Measurements from ENCODE around the gene ZMYM2.
"Not testable (repeated sequence)": the region's sequence is repeated elsewhere in the genome, so short reads cannot be mapped to it uniquely, and the experiment has no call there.

Gene ZMYM2

GRCh38 chr13:19959141-19959830 is 759 bp downstream of the ZMYM2 start:
- TF ChIP-seq PAX5 (IDR thresholded peaks at IDR 0.05; ENCODE audit: insufficient read depth, low read length, severe bottlenecking) (no peak), POU2F2 (IDR thresholded peaks at IDR 0.05; ENCODE audit: low read depth, low read length) (no peak), POLR2AphosphoS5 (IDR thresholded peaks at IDR 0.05; ENCODE audit: low read depth, low read length) (peak; percentile 24; the same call in 1 of the 2 replicates), SPI1 (IDR thresholded peaks at IDR 0.05; ENCODE audit: low read depth, low read length) (no peak), TAF1 (IDR thresholded peaks at IDR 0.05; ENCODE audit: low read depth, low read length) (no peak), POLR2A (IDR thresholded peaks at IDR 0.05; ENCODE audit: low read depth, low read length) (peak; percentile 38; the same call in 1 of the 2 replicates)
- DNase-seq (ENCODE audit: insufficient read length, low spot score) (peak; percentile 35), FAIRE-seq (peak; percentile 89)

GRCh38 chr13:19959831-19960652 is 1.5 kb downstream of the ZMYM2 start:
- DNase-seq (ENCODE audit: insufficient read length, low spot score) (peak; percentile 33), FAIRE-seq (peak; percentile 86)
- TF ChIP-seq POU2F2 (IDR thresholded peaks at IDR 0.05; ENCODE audit: low read depth, low read length) (0 out of 2 replicates have a peak, but pooled peaks have one; percentile 57), SPI1 (IDR thresholded peaks at IDR 0.05; ENCODE audit: low read depth, low read length) (no peak), POLR2AphosphoS5 (IDR thresholded peaks at IDR 0.05; ENCODE audit: low read depth, low read length) (no peak), POLR2A (IDR thresholded peaks at IDR 0.05; ENCODE audit: low read depth, low read length) (no peak), PAX5 (IDR thresholded peaks at IDR 0.05; ENCODE audit: insufficient read depth, low read length, severe bottlenecking) (no peak), TAF1 (IDR thresholded peaks at IDR 0.05; ENCODE audit: low read depth, low read length) (peak; percentile 40; the same call in 1 of the 2 replicates)

GRCh38 chr13:19960653-19960976 is 2.1 kb downstream of the ZMYM2 start:
- FAIRE-seq (peak; percentile 70), DNase-seq (ENCODE audit: insufficient read length, low spot score) (no peak)
- no peak for TF ChIP-seq POU2F2 (IDR thresholded peaks at IDR 0.05; ENCODE audit: low read depth, low read length)

- TF ChIP-seq SPI1 (IDR thresholded peaks at IDR 0.05; ENCODE audit: low read depth, low read length) (no peak), POLR2AphosphoS5 (IDR thresholded peaks at IDR 0.05; ENCODE audit: low read depth, low read length) (no peak), PAX5 (IDR thresholded peaks at IDR 0.05; ENCODE audit: insufficient read depth, low read length, severe bottlenecking) (no peak), POLR2A (IDR thresholded peaks at IDR 0.05; ENCODE audit: low read depth, low read length) (no peak), POU2F2 (IDR thresholded peaks at IDR 0.05; ENCODE audit: low read depth, low read length) (no peak), TAF1 (IDR thresholded peaks at IDR 0.05; ENCODE audit: low read depth, low read length) (no peak)
- FAIRE-seq, result no peak
- DNase-seq (ENCODE audit: insufficient read length, low spot score), result no peak
Observed at GRCh38 chr13:19961489-19961888, 3.0 kb downstream of the ZMYM2 start.

GRCh38 chr13:19961924-19962323 is 3.4 kb downstream of the ZMYM2 start:
- no peak for FAIRE-seq

GRCh38 chr13:19962894-19963293 is 4.4 kb downstream of the ZMYM2 start:
- TF ChIP-seq PAX5 (IDR thresholded peaks at IDR 0.05; ENCODE audit: insufficient read depth, low read length, severe bottlenecking), result no peak
- no peak for TF ChIP-seq POU2F2 (IDR thresholded peaks at IDR 0.05; ENCODE audit: low read depth, low read length)
- TF ChIP-seq SPI1 (IDR thresholded peaks at IDR 0.05; ENCODE audit: low read depth, low read length), result no peak
- no peak for TF ChIP-seq TAF1 (IDR thresholded peaks at IDR 0.05; ENCODE audit: low read depth, low read length)
- TF ChIP-seq POLR2AphosphoS5 (IDR thresholded peaks at IDR 0.05; ENCODE audit: low read depth, low read length), result no peak
- TF ChIP-seq POLR2A (IDR thresholded peaks at IDR 0.05; ENCODE audit: low read depth, low read length), result no peak

More at GRCh38 chr13:19961924-19962323, 3.4 kb downstream of the ZMYM2 start:
- TF ChIP-seq SPI1 (IDR thresholded peaks at IDR 0.05; ENCODE audit: low read depth, low read length) (no peak), POU2F2 (IDR thresholded peaks at IDR 0.05; ENCODE audit: low read depth, low read length) (no peak), POLR2AphosphoS5 (IDR thresholded peaks at IDR 0.05; ENCODE audit: low read depth, low read length) (no peak), TAF1 (IDR thresholded peaks at IDR 0.05; ENCODE audit: low read depth, low read length) (no peak), POLR2A (IDR thresholded peaks at IDR 0.05; ENCODE audit: low read depth, low read length) (no peak), PAX5 (IDR thresholded peaks at IDR 0.05; ENCODE audit: insufficient read depth, low read length, severe bottlenecking) (no peak)
- DNase-seq (ENCODE audit: insufficient read length, low spot score), result no peak

GRCh38 chr13:19967621-19968020 is 9.1 kb downstream of the ZMYM2 start:
- FAIRE-seq (peak; percentile 68), DNase-seq (ENCODE audit: insufficient read length, low spot score) (no peak)
- TF ChIP-seq POLR2A (IDR thresholded peaks at IDR 0.05; ENCODE audit: low read depth, low read length) (no peak), TAF1 (IDR thresholded peaks at IDR 0.05; ENCODE audit: low read depth, low read length) (no peak), PAX5 (IDR thresholded peaks at IDR 0.05; ENCODE audit: insufficient read depth, low read length, severe bottlenecking) (no peak), POLR2AphosphoS5 (IDR thresholded peaks at IDR 0.05; ENCODE audit: low read depth, low read length) (no peak), SPI1 (IDR thresholded peaks at IDR 0.05; ENCODE audit: low read depth, low read length) (no peak), POU2F2 (IDR thresholded peaks at IDR 0.05; ENCODE audit: low read depth, low read length) (no peak)

More at GRCh38 chr13:19962894-19963293, 4.4 kb downstream of the ZMYM2 start:
- DNase-seq (ENCODE audit: insufficient read length, low spot score), result no peak
- FAIRE-seq, result no peak

GRCh38 chr13:19974498-19975009 is 16.0 kb downstream of the ZMYM2 start:
- FAIRE-seq; DNase-seq (ENCODE audit: insufficient read length, low spot score): not testable (repeated sequence)

- no peak for DNase-seq (ENCODE audit: insufficient read length, low spot score)
- FAIRE-seq, result no peak
- TF ChIP-seq POLR2A (IDR thresholded peaks at IDR 0.05; ENCODE audit: low read depth, low read length) (no peak), POLR2AphosphoS5 (IDR thresholded peaks at IDR 0.05; ENCODE audit: low read depth, low read length) (no peak), POU2F2 (IDR thresholded peaks at IDR 0.05; ENCODE audit: low read depth, low read length) (no peak), TAF1 (IDR thresholded peaks at IDR 0.05; ENCODE audit: low read depth, low read length) (no peak), SPI1 (IDR thresholded peaks at IDR 0.05; ENCODE audit: low read depth, low read length) (no peak), PAX5 (IDR thresholded peaks at IDR 0.05; ENCODE audit: insufficient read depth, low read length, severe bottlenecking) (no peak)
Observed at GRCh38 chr13:19978831-19979437, 20.4 kb downstream of the ZMYM2 start.

Measured in GM12891 (cell line).